Gastrocnemius medialis (tissue), 4 donors: ENCODE data around the gene IL37. TPM values are rescaled to one million over a fixed set of nuclear protein-coding genes. Genes with fewer than 3 reads are reported as not detected.

Source experiments
- ATAC-seq, 2 donors: fragments of 150-250 bp; one replicate each; pipeline ENCODE4 v1.9.1; 2016
- DNase-seq, 2 donors: peaks; one replicate each; pipeline ENCODE4 v3.0.0-alpha.2; 2019
- H3K27ac ChIP-seq, 4 donors: fragments of 200-600 bp; sonication (generic); 1 replicate in 1 of 4; 2 replicates in 3 of 4; pipeline ENCODE4 v1.5.1; 2016 to 2018; ENCODE audit warnings: mild to moderate bottlenecking in 2 of 4, moderate library complexity in 1 of 4
- H3K27me3 ChIP-seq, 3 donors: fragments of 200-600 bp; sonication (generic) in 2 of 3; 1 replicate in 1 of 3; 2 replicates in 2 of 3; pipeline versions ENCODE4 v1.5.1 to v1.6.0; 2016 to 2019; ENCODE audit warnings: mild to moderate bottlenecking in 1 of 3, moderate library complexity in 1 of 3
- H3K36me3 ChIP-seq, 2 donors: fragments of 200-600 bp; sonication (generic) in 1 of 2; one replicate each; pipeline ENCODE4 v1.5.1; 2017 to 2018
- H3K4me1 ChIP-seq, 2 donors: fragments of 200-600 bp; sonication (generic) in 1 of 2; one replicate each; pipeline ENCODE4 v1.5.1; 2016 to 2017; ENCODE audit warnings: mild to moderate bottlenecking in 2 of 2
- H3K4me3 ChIP-seq, 4 donors: fragments of 200-600 bp; sonication (generic) in 3 of 4; 1 replicate in 1 of 4; 2 replicates in 3 of 4; pipeline ENCODE4 v1.5.1; 2016 to 2019; ENCODE audit warnings: mild to moderate bottlenecking in 2 of 4
- H3K9me3 ChIP-seq, 3 donors: fragments of 200-600 bp; sonication (generic) in 2 of 3; 1 replicate in 1 of 3; 2 replicates in 2 of 3; pipeline ENCODE4 v1.5.1; 2016 to 2019
- CTCF ChIP-seq, 5 experiments: fragments of 450-650 bp in 3 of 5; fragments of 200-600 bp in 2 of 5; sonication (generic) in 2 of 5; IDR thresholded peaks in 4 of 5; conservative IDR thresholded peaks in 1 of 5; 1 replicate in 4 of 5; 2 replicates in 1 of 5; pipeline ENCODE4 v1.5.1; 2016 to 2019; ENCODE audit warnings: antibody characterized with exemption in 5 of 5, mild to moderate bottlenecking in 3 of 5, moderate library complexity in 3 of 5
- POLR2A ChIP-seq, 2 donors: fragments of 450-650 bp; IDR thresholded peaks; one replicate each; pipeline ENCODE4 v1.6.1; 2017; ENCODE audit warnings: antibody characterized with exemption in 2 of 2, mild to moderate bottlenecking in 2 of 2, moderate library complexity in 2 of 2
- in situ Hi-C, 4 donors: fragments of 200-750 bp; cut with MboI; loops; one replicate each; pipeline versions ENCODE4 v1.15.0 to v1.8.0; 2017; ENCODE audit warnings: low sequenced_read_pairs in 4 of 4
- intact Hi-C: fragments of 100-400 bp; cut with DNase I; formaldehyde crosslinking; loops from one replicate; pipeline ENCODE4 v1.15.1; 2023; ENCODE audit warnings: low total_unique reads
- total RNA-seq, 4 donors: library from RNA; depleted of rRNA; stranded (reverse); fragments of >200 nt; gene quantifications; one replicate each; pipeline versions ENCODE4 v1.1.0 to v1.2.3, GENCODE V29; 2016

Gene IL37
- total RNA-seq, 4 donors from 2014 or later, result not detected

GRCh38 chr2:112877423-112877822, 33.5 kb upstream of the IL37 start:
- no peak for DNase-seq
- in situ Hi-C loops, result loop anchor here in 1 of 4 donors (10.0 kb wide), 1 partner anchor 123 kb away; no protein-coding TSS in a partner anchor
- peaks cover 0 to 6% (median 0%) of the 10 kb centered on the region in 3 donors for H3K27me3 ChIP-seq
- H3K4me3 ChIP-seq, result no peak overlapping the region
- intact Hi-C loops, result no loop called here
- H3K36me3 ChIP-seq, result no peaks in the 10 kb centered on the region
- H3K4me1 ChIP-seq, result no peaks in the 10 kb centered on the region
- no peak overlapping the region for H3K27ac ChIP-seq
- TF ChIP-seq CTCF (IDR thresholded peaks at IDR 0.05 in 4 of 5, conservative IDR thresholded peaks at IDR 0.05 in 1 of 5) (no peak), POLR2A (IDR thresholded peaks at IDR 0.05) (no peak)
- no peaks in the 10 kb centered on the region for H3K9me3 ChIP-seq
- no peak for ATAC-seq

- in situ Hi-C loops, result loop anchor here in 1 of 4 donors (10.0 kb wide), 1 partner anchor 125 kb away; no protein-coding TSS in a partner anchor
- H3K9me3 ChIP-seq, result no peaks in the 10 kb centered on the region
- H3K27ac ChIP-seq, result no peak overlapping the region
- intact Hi-C loops, result no loop called here
- H3K36me3 ChIP-seq, result no peaks in the 10 kb centered on the region
- H3K27me3 ChIP-seq, result peaks cover 0 to 2% (median 0%) of the 10 kb centered on the region in 3 donors
- no peak overlapping the region for H3K4me3 ChIP-seq
- no peaks in the 10 kb centered on the region for H3K4me1 ChIP-seq
- no peak for ATAC-seq
- no peak for DNase-seq
- no peak for TF ChIP-seq POLR2A (IDR thresholded peaks at IDR 0.05)
- TF ChIP-seq CTCF (IDR thresholded peaks at IDR 0.05 in 4 of 5, conservative IDR thresholded peaks at IDR 0.05 in 1 of 5), result no peak
Observed at GRCh38 chr2:112879491-112880041, 31.4 kb upstream of the IL37 start.

DNA sequence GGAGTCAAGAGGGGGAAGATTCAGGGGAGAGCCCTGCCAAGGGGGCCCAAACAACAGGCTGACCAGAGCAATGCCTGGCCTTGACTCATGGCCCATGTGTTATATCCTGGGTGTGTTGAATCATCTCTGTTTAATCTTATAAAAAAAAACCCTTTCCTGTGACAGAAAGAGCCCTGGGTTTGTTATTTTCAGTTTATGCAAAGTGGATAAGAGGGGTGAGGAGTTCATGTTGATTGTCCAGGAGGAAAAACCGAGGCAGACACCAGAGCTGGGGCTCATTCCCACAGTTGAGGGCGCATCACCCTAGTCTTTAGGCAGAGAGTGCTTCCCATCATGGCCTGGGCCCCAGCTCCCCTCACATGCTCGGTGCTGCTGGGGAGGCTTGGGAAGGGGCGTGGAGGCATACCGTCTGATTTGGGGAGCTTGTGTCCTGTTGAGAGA, 30.9 kb upstream of the IL37 start:
- Histone ChIP-seq H3K36me3 (no peaks in the 10 kb centered on the region), H3K9me3 (no peaks in the 10 kb centered on the region), H3K27ac (no peak overlapping the region), H3K27me3 (peaks cover 0 to under 1% (median 0%) of the 10 kb centered on the region in 3 donors), H3K4me3 (no peak overlapping the region), H3K4me1 (no peaks in the 10 kb centered on the region)
- no peak for TF ChIP-seq POLR2A (IDR thresholded peaks at IDR 0.05)
- TF ChIP-seq CTCF (IDR thresholded peaks at IDR 0.05 in 4 of 5, conservative IDR thresholded peaks at IDR 0.05 in 1 of 5), result no peak
- in situ Hi-C loops (no loop called here), intact Hi-C loops (no loop called here)
- DNase-seq (no peak), ATAC-seq (no peak)

- DNase-seq (no peak), ATAC-seq (no peak)
- Histone ChIP-seq H3K27ac (no peak overlapping the region), H3K4me3 (no peak overlapping the region), H3K36me3 (no peaks in the 10 kb centered on the region), H3K27me3 (no peaks in the 10 kb centered on the region), H3K9me3 (no peaks in the 10 kb centered on the region), H3K4me1 (no peaks in the 10 kb centered on the region)
- intact Hi-C loops (no loop called here), in situ Hi-C loops (no loop called here)
- TF ChIP-seq POLR2A (IDR thresholded peaks at IDR 0.05), result no peak
- no peak for TF ChIP-seq CTCF (IDR thresholded peaks at IDR 0.05 in 4 of 5, conservative IDR thresholded peaks at IDR 0.05 in 1 of 5)
Observed at GRCh38 chr2:112880696-112881095, 30.3 kb upstream of the IL37 start.
